Activated T-helper 1 cell treated with anti-CD3 and anti-CD28 coated beads, Interleukin-2, amount 50 U/mL, for 16 hours (primary cell): ENCODE data around the gene SLC16A9.

ENCODE experiments used
- DNase-seq, 2 donors: peaks; one replicate each; pipeline ENCODE4 v3.0.0-alpha.2; 2020; ENCODE audit warnings: low read depth in 1 of 2, low spot score in 1 of 2

The SLC16A9 gene

GRCh38 chr10:59631237-59631636 is 78.4 kb downstream of the SLC16A9 start:
- DNase-seq = no peak

GRCh38 chr10:59628965-59629364 is 80.7 kb downstream of the SLC16A9 start:
- no peak for DNase-seq

GRCh38 chr10:59628456-59628855 is 81.2 kb downstream of the SLC16A9 start:
- DNase-seq = no peak

GRCh38 chr10:59627366-59628018 is 82.2 kb downstream of the SLC16A9 start:
- no peak for DNase-seq

- no peak for DNase-seq
These were observed 83.2 kb downstream of the SLC16A9 start for GRCh38 chr10:59626523-59626869.

GRCh38 chr10:59625721-59626522 is 83.7 kb downstream of the SLC16A9 start:
- peak in 1 of 2 donors; percentile 26 for DNase-seq

- no peak for DNase-seq
These were observed 84.7 kb downstream of the SLC16A9 start for GRCh38 chr10:59624951-59625350.

- no peak for DNase-seq
These were observed 85.5 kb downstream of the SLC16A9 start for GRCh38 chr10:59624136-59624535.

- no peak for DNase-seq
These were observed 86.2 kb downstream of the SLC16A9 start for GRCh38 chr10:59623133-59624121.

- DNase-seq = no peak
These were observed 87.1 kb downstream of the SLC16A9 start for GRCh38 chr10:59622320-59623132.

GRCh38 chr10:59621771-59622170 is 87.9 kb downstream of the SLC16A9 start:
- DNase-seq = no peak

GRCh38 chr10:59618666-59619065 is 91.0 kb downstream of the SLC16A9 start:
- DNase-seq = no peak

GRCh38 chr10:59617996-59618395 is 91.7 kb downstream of the SLC16A9 start:
- DNase-seq = no peak

GRCh38 chr10:59611048-59611447 is 98.6 kb downstream of the SLC16A9 start:
- DNase-seq = no peak

GRCh38 chr10:59607970-59608369 is 101.7 kb downstream of the SLC16A9 start:
- DNase-seq = no peak

GRCh38 chr10:59606551-59606961 is 103.1 kb downstream of the SLC16A9 start:
- no peak for DNase-seq

GRCh38 chr10:59601985-59602384 is 107.7 kb downstream of the SLC16A9 start:
- DNase-seq = no peak
